Right forelimb (tissue), 1 donor: ENCODE results near the gene ARHGEF3.
A peak's percentile ranks its signal among the peaks of the same experiment; 100 is the strongest.

Experiments
- DNase-seq: peaks from one replicate; pipeline ENCODE4 v3.0.0-alpha.2; 2018

The ARHGEF3 gene

GRCh38 chr3:56822501-56822900 lies 20.8 kb upstream of the ARHGEF3 start:
- DNase-seq, result no peak

- DNase-seq, result no peak
Measured at GRCh38 chr3:56819016-56819809, 17.5 kb upstream of the ARHGEF3 start.

DNA sequence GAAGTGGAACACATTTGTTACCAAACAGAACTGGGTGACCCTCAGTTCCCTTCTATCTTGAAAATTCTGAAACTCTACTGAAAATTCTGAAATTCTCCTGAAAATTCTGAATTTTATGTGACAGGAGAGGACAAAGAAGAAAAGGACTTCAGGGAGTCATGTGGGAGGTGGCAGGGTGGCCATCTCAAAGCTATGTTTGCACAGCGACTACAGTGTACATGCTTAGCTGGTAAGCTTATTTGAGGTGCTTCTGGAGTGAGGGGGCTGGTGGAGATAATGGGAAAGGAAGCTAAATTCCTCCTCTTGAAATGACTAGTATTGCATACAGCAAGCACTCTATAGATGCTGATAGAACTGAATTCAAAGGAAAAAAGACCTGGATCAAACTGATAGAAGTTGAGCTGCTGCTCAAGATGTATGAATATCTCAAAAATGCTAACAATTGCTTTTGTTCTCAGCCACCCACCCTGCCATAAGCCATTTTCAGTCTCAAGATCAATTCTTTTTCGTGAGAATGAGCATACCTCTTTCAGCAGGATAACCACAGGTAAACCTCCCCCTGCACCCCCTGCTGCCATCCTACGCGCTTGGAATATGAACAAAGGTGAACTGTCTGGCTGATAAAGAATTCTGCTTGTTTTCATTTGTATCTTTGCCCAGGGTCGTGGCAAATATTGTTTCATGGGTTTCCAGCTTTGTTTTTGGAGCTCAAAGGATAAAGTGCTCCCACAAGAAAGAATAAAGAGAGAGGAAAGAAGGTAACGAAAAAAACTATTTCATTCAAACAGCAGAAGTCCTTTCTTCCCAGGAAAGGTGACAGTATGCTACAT lies 16.6 kb upstream of the ARHGEF3 start:
- no peak for DNase-seq

GRCh38 chr3:56817646-56818045 lies 15.9 kb upstream of the ARHGEF3 start:
- DNase-seq, result no peak

DNA sequence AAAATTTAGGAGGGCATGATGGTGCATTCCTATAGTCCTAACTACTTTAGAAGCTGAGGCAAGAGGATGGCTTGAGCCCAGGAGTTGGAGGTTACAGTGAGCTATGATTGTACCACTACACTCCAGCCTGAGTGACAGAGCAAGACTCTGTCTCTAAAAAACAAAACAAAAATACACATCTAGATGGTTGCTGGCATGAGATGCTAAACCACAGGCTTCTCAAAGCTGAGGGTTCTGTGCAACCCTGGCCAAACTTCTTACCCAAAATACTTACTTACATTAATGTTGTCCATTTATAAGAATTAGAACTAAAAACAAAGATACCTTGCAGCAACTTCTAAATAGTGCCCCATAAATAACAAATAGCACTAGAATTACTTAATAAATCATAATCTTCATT lies 14.3 kb upstream of the ARHGEF3 start:
- DNase-seq, result no peak

GRCh38 chr3:56815589-56815988 lies 13.8 kb upstream of the ARHGEF3 start:
- no peak for DNase-seq

DNA sequence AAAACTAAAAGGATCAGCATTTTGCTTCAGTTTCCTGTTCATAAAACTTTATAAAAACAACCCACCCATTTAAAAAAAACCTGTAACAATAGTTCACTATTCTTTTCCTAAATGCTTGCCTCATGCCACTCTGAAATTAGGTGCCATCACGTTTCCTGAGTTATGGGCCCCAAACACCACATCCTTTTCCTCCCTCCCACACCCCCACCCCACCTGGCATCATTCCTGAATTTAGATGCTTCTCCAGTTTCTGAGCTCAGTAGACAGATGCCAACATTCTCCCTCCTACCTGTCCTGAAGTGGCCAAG lies 11.9 kb upstream of the ARHGEF3 start:
- DNase-seq, result no peak

- DNase-seq, result no peak
Measured at GRCh38 chr3:56812754-56813652, 11.3 kb upstream of the ARHGEF3 start.

DNA sequence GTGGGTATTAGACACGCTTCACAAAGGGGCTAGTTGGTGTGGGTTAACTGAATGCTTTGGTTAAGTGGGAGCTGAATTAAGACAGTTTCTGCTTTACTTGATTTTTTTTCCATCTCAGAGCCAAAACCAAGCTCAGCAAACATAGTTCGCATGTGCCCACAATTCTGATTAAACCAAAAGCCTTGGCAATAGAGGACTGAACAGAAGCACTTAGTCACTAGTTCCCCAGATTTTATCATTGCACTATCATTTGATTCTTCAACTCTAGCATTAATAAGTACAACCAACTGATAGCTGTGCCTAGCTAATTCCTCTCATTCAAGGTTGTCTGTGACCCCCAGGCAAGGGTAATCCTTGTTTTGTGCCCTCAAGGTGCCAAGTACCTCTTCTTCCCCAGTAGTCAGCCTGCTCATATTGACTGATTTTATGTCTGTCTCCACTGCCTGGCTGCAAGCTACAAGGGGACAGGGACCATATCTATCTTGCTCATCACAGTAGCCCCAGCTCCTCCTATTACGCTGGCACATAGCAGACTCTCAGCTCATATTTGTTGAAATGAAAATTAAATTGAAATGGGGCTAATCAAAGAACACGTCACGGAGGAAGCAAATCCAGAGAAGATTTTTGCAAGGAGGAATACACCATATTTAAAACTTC lies 9.9 kb upstream of the ARHGEF3 start:
- no peak for DNase-seq

GRCh38 chr3:56810577-56811545 lies 9.1 kb upstream of the ARHGEF3 start:
- DNase-seq, result no peak

GRCh38 chr3:56806407-56806806 lies 4.7 kb upstream of the ARHGEF3 start:
- DNase-seq, result peak; percentile 65

- no peak for DNase-seq
Measured at GRCh38 chr3:56802790-56803189, 1.0 kb upstream of the ARHGEF3 start.

- no peak for DNase-seq
Measured at GRCh38 chr3:56802378-56802745, 613 bp upstream of the ARHGEF3 start.

GRCh38 chr3:56800832-56801661 lies 702 bp downstream of the ARHGEF3 start:
- DNase-seq, result no peak

- DNase-seq, result no peak
Measured at GRCh38 chr3:56800130-56800831, 1.5 kb downstream of the ARHGEF3 start.

- DNase-seq, result no peak
Measured at GRCh38 chr3:56799251-56799882, 2.4 kb downstream of the ARHGEF3 start.

- no peak for DNase-seq
Measured at GRCh38 chr3:56796996-56797395, 4.8 kb downstream of the ARHGEF3 start.

DNA sequence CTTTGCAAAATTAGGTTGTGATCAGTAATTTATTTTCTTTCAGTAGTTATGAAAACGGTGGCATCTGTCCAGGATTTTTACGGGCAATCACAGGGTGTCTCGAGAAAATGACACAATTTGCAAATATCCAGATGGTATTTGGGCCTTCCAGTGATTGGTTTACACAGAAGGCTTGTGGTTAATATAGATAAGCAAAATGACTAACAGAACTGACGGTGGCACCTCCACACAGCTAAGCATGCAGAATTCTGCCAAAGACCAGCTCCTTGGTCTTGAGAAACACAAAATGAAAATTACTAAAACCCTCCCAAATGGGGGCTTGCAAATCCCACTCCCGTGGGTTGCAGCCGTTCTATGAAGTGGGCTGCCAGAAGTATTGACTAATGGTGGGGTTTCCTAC lies 5.5 kb downstream of the ARHGEF3 start:
- no peak for DNase-seq

DNA sequence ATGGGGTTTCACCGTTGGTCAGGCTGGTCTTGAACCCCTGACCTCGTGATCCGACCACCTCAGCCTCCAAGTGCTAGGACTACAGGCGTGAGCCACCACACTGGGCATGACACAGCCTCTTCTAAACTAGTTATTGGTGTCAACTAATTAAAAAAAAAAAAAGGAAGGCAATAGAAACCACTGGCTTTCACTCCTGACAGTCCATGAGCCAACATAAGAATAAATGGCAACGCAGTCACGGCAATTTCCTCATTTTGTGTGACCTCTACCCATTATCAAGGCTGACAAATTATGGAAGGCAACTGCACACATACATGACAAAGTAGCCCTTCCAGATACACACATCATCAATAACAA lies 5.9 kb downstream of the ARHGEF3 start:
- DNase-seq, result no peak
